Neural cell (in vitro differentiated cells): ENCODE results near the gene PRR20A.

Source experiments
- CTCF ChIP-seq: fragments of 450-650 bp; IDR thresholded peaks from 2 replicates; pipeline ENCODE4 v1.5.1; 2014; ENCODE audit warnings: antibody characterized with exemption, mild to moderate bottlenecking, moderate library complexity; ENCODE audit not compliant: poor library complexity, severe bottlenecking
- EP300 ChIP-seq: fragments of 450-650 bp; conservative IDR thresholded peaks from 2 replicates; pipeline ENCODE4 v1.6.1; 2014; ENCODE audit warnings: antibody characterized with exemption, mild to moderate bottlenecking, moderate library complexity; ENCODE audit not compliant: poor library complexity, severe bottlenecking
- POLR2AphosphoS5 ChIP-seq: IDR thresholded peaks from 2 replicates; pipeline ENCODE4 v1.6.1; 2012
- RAD21 ChIP-seq: fragments of 450-650 bp; conservative IDR thresholded peaks from 2 replicates; pipeline ENCODE4 v1.6.1; 2014; ENCODE audit warnings: antibody characterized with exemption, mild to moderate bottlenecking, moderate library complexity
- SMC3 ChIP-seq: fragments of 450-650 bp; conservative IDR thresholded peaks from 2 replicates; pipeline ENCODE4 v1.6.1; 2014; ENCODE audit warnings: antibody characterized with exemption, mild to moderate bottlenecking, moderate library complexity; ENCODE audit not compliant: poor library complexity

DNA sequence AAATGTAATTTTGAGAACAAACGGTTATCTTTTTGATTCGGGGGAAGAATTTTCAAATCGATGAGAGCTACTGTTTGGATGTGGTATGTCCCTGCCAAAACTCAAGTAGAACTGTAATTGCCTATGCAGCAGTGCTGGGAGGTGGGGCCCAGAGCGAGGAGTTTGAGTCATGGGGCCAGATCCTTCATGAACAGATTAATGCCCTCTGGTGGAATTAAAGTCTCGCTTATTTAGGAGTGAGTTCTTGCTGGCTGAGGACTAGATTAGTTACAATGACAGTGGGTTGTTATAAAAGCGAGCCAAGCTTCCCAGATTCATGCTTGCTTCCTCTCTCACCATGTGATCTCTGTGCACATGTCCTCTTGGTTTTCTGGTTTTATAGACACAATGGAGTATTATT lies 11.8 kb upstream of the PRR20A start:
- TF ChIP-seq CTCF (no peak), EP300 (no peak), POLR2AphosphoS5 (no peak), RAD21 (no peak), SMC3 (no peak)
